Activated gamma-delta T cell treated with Interleukin-2 at 50 U/mL for 16 hours (primary cell): ENCODE results near the gene RAP1GAP2.
"Not testable (repeated sequence)": the region's sequence is repeated elsewhere in the genome, so short reads cannot be mapped to it uniquely, and the experiment has no call there.

Experiments
- DNase-seq: peaks from one replicate; pipeline ENCODE4 v3.0.0-alpha.2; 2020

Gene RAP1GAP2

DNA sequence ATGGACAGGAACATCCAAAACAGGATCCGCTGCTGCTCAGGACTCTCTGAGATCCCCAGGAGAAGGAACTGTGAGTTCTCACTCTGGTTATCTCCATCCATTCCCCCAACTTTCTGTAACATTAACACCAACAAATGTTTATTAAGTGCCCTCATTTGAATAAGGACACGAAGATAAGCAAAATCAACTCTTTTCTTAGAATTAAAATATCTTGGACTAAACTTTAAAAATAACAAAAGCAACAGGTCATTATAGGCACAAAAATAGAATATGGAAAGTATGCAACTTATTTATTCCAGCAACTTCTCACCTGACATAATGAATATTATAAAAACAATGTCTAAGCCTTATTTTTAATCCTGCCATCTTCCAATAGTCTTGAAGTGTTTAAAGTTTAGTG lies 267.3 kb downstream of the RAP1GAP2 start, which contains the start of gene OR1D5:
Gene OR1D5 (minus strand): TSS at position 101 of the 400 bp plus-strand sequence. CDS start 0 bp downstream, at position 101.
- not testable (repeated sequence) for DNase-seq

DNA sequence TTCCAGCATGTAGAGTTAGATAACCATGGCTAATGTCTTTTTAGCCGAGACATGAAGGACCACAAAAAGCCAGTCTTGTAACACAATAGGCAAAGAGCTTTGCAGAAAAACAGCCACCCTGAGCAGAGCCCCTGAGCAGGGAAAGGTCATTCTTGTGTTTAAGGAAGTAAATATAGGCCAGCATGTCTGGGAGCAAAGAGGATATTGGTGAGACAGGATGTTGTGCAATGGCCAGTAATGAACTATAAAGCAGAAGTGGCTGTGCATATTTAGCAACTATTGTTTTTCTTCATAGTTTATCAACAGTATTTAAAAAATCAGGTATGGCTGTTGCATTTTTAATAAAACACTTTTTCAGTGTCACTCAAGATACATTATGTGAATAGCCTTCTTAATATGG lies 269.0 kb downstream of the RAP1GAP2 start:
- not testable (repeated sequence) for DNase-seq

DNA sequence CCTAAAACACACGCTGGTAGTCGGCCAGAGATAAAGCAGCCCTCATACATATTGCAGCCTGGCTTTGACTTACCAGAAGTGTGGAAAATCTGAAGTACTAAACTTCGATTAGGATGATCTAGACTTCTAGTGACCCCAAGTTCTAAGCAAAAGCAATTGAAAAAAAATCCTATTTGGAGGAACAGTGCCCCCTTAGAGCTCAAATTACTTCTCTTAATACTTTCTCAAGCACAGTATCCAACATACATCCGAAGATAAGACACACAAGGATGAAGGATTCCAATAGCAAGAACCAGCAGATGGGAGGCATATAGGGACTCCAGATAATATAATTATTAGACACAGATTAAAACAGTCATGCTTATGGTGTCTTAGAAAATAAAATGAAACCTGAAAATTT lies 277.6 kb downstream of the RAP1GAP2 start:
- not testable (repeated sequence) for DNase-seq
